GM18511 (cell line): ENCODE data around the gene SCUBE3.
A peak's percentile ranks its signal among the peaks of the same experiment; 100 is the strongest.

Experiments used
- ATAC-seq: cut with Tn5 transposase; IDR thresholded peaks from one replicate; pipeline ENCODE4 v1.9.1; 2021; ENCODE audit warnings: mild to moderate bottlenecking, moderate library complexity; ENCODE audit not compliant: unreplicated experiment

SCUBE3 gene

GRCh38 chr6:35297601-35298481 is 84.1 kb downstream of the SCUBE3 start, which contains the start of gene DEF6:
Gene DEF6 (plus strand): TSS chr6:35297818. CDS start chr6:35297857, 39 bp downstream.
- peak; percentile 88 for ATAC-seq

GRCh38 chr6:35298625-35299140 is 84.9 kb downstream of the SCUBE3 start:
- ATAC-seq, result no peak

GRCh38 chr6:35299674-35300073 is 85.9 kb downstream of the SCUBE3 start:
- ATAC-seq, result no peak

GRCh38 chr6:35300848-35301247 is 87.1 kb downstream of the SCUBE3 start:
- no peak for ATAC-seq
